Gastroesophageal sphincter (tissue), 4 donors: ENCODE data around the gene THOC5. TPM values are rescaled to one million over a fixed set of nuclear protein-coding genes. Genes with fewer than 3 reads are reported as not detected.

ENCODE experiments used
- ATAC-seq: fragments of 150-250 bp; one replicate; pipeline ENCODE4 v1.9.1; 2016; ENCODE audit warnings: mild to moderate bottlenecking, moderate library complexity
- H3K27ac ChIP-seq, 4 donors: fragments of 200-600 bp; sonication (generic) in 3 of 4; 1 replicate in 3 of 4; 2 replicates in 1 of 4; pipeline ENCODE4 v1.5.1; 2016 to 2019
- H3K27me3 ChIP-seq: fragments of 200-600 bp; sonication (generic); one replicate; pipeline ENCODE4 v1.5.1; 2019
- H3K36me3 ChIP-seq, 2 donors: fragments of 200-600 bp; sonication (generic); one replicate each; pipeline ENCODE4 v1.5.1; 2019; ENCODE audit warnings: control low read depth in 1 of 2
- H3K4me1 ChIP-seq, 3 donors: fragments of 200-600 bp; sonication (generic); 1 replicate in 2 of 3; 2 replicates in 1 of 3; pipeline ENCODE4 v1.5.1; 2016 to 2019; ENCODE audit warnings: control low read depth in 2 of 3
- H3K4me3 ChIP-seq, 2 donors: fragments of 200-600 bp; sonication (generic); one replicate each; pipeline ENCODE4 v1.5.1; 2019; ENCODE audit warnings: mild to moderate bottlenecking in 1 of 2, moderate library complexity in 1 of 2
- H3K9me3 ChIP-seq, 3 donors: fragments of 200-600 bp; sonication (generic); one replicate each; pipeline ENCODE4 v1.5.1; 2017 to 2019; ENCODE audit warnings: control low read depth in 2 of 3
- EP300 ChIP-seq: sonication (generic); formaldehyde crosslinking; IDR thresholded peaks from one replicate; pipeline ENCODE4 v1.6.1; 2017; ENCODE audit warnings: antibody characterized with exemption, mild to moderate bottlenecking
- POLR2A ChIP-seq, 2 donors: fragments of 450-650 bp; IDR thresholded peaks; one replicate each; pipeline ENCODE4 v1.6.1; 2017; ENCODE audit warnings: antibody characterized with exemption in 2 of 2, mild to moderate bottlenecking in 2 of 2, moderate library complexity in 1 of 2
- POLR2AphosphoS5 ChIP-seq: sonication (generic); formaldehyde crosslinking; IDR thresholded peaks from one replicate; pipeline ENCODE4 v1.6.1; 2017; ENCODE audit warnings: antibody characterized with exemption
- WGBS, 2 donors: methylation state at CpG; one replicate each; pipeline ENCODE4 v1.1.5; 2018; ENCODE audit warnings: low coverage in 1 of 2; 5-methylcytosine and 5-hydroxymethylcytosine counted together
- total RNA-seq, 4 donors: library from RNA; depleted of rRNA; stranded (reverse); fragments of >200 nt; gene quantifications; one replicate each; pipeline ENCODE4 v1.1.0, GENCODE V29; 2016
- TF ChIP-seq, protein P1 (sequence below), 4 experiments: fragments of 200-600 bp in 2 of 4; fragments of 450-650 bp in 2 of 4; sonication (generic) in 1 of 4; IDR thresholded peaks; one replicate each; pipeline ENCODE4 v1.5.1; 2017 to 2019; ENCODE audit warnings: antibody characterized with exemption in 4 of 4, mild to moderate bottlenecking in 2 of 4, moderate library complexity in 2 of 4

The THOC5 gene
- total RNA-seq, 4 donors from 2014 or later = 46.0 to 91.4 (median 58.2) TPM

DNA sequence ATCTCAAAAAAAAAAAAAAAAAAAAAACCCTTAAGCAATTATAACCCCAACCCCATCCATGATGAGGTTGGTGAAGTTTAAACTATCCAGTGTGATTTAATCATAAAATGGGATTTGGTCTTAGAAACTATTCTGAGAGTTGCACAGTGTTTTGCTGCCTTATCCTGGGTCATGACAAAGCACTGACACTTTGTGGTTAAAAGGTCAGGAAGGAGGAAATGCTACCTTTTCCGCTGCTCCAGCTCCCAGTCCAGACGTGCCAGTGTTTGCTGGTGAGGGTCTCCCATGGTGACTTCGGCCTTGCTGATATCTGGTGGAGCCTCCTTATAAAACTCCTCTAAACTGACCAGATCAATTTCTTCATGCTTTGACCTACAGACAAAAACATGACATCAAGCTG lies 14.5 kb downstream of the THOC5 start:
- TF ChIP-seq, protein P1, sequence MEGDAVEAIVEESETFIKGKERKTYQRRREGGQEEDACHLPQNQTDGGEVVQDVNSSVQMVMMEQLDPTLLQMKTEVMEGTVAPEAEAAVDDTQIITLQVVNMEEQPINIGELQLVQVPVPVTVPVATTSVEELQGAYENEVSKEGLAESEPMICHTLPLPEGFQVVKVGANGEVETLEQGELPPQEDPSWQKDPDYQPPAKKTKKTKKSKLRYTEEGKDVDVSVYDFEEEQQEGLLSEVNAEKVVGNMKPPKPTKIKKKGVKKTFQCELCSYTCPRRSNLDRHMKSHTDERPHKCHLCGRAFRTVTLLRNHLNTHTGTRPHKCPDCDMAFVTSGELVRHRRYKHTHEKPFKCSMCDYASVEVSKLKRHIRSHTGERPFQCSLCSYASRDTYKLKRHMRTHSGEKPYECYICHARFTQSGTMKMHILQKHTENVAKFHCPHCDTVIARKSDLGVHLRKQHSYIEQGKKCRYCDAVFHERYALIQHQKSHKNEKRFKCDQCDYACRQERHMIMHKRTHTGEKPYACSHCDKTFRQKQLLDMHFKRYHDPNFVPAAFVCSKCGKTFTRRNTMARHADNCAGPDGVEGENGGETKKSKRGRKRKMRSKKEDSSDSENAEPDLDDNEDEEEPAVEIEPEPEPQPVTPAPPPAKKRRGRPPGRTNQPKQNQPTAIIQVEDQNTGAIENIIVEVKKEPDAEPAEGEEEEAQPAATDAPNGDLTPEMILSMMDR (IDR thresholded peaks at IDR 0.05) = no peak
- TF ChIP-seq POLR2AphosphoS5 = no peak
- no peak for TF ChIP-seq EP300
- no peak for TF ChIP-seq POLR2A (IDR thresholded peaks at IDR 0.05)
- no peaks in the 10 kb centered on the region for H3K27me3 ChIP-seq
- no peaks in the 10 kb centered on the region for H3K9me3 ChIP-seq
- peaks cover 0 to 98% of the 10 kb centered on the region in 2 donors for H3K36me3 ChIP-seq
- no peaks in the 10 kb centered on the region for H3K4me1 ChIP-seq
- no peak for ATAC-seq
- WGBS, 2 donors = 73 to 87% methylated on average over 3 of the region's 3 CpGs
- H3K4me3 ChIP-seq = no peak overlapping the region
- no peak overlapping the region for H3K27ac ChIP-seq

DNA sequence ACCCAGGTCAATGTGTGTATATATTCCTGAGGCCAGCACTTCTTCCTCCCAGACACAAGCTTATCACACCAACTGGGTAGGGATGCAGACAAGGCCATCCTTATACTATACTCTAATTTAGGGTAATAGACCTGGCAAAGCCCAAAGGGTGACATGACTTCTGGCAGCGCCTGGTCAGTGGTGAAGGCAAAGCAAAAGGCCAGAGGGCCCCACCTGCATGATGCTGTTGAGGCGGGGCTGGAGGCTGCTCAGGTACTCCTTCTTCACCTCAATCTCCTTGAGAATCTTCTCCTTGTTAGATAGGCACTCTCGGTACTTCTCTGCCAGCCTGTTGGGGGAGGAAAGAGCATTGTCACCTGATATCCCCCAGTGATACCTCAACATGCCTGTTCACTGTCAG lies 17.1 kb downstream of the THOC5 start:
- H3K27ac ChIP-seq = no peak overlapping the region
- no peak for ATAC-seq
- no peaks in the 10 kb centered on the region for H3K27me3 ChIP-seq
- no peak overlapping the region for H3K4me3 ChIP-seq
- H3K4me1 ChIP-seq = no peaks in the 10 kb centered on the region
- peaks cover 0 to 100% of the 10 kb centered on the region in 2 donors for H3K36me3 ChIP-seq
- 100% methylated on average over 3 of the region's 3 CpGs; no CpG with 5 or more reads in 1 of the 2 donors for WGBS, 2 donors
- no peak for TF ChIP-seq POLR2A (IDR thresholded peaks at IDR 0.05)
- H3K9me3 ChIP-seq = no peaks in the 10 kb centered on the region

DNA sequence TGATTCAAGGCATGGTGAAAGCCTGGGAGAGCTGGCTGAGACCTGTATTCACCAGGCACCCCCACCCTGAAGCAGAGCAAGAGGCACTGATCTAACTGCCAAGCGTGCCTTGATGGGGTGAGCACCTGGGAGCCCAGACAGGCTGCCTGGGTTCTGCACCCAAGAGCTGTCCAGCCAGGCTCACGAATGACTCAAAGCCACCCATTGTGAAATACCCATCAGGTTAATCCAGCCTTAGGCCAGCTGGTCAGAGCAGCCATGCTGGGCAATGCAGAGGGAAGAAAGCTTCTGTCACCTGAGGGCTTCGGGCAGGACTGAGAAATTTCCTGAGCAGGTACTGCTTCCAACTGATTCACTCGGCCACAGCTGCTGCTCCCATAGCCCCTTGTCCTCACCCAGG lies 22.1 kb downstream of the THOC5 start:
- Histone ChIP-seq H3K27me3 (no peaks in the 10 kb centered on the region), H3K36me3 (peaks cover 0 to 100% of the 10 kb centered on the region in 2 donors), H3K4me1 (no peaks in the 10 kb centered on the region), H3K27ac (no peak overlapping the region), H3K9me3 (no peaks in the 10 kb centered on the region), H3K4me3 (no peak overlapping the region)
- TF ChIP-seq EP300 = no peak
- TF ChIP-seq POLR2AphosphoS5 = no peak
- TF ChIP-seq, protein P1 (IDR thresholded peaks at IDR 0.05) = no peak
- TF ChIP-seq POLR2A (IDR thresholded peaks at IDR 0.05) = no peak
- whole genome bisulfite sequencing, 2 donors = 92% methylated on average over 2 of the region's 4 CpGs; no CpG with 5 or more reads in 1 of the 2 donors
- ATAC-seq = no peak

DNA sequence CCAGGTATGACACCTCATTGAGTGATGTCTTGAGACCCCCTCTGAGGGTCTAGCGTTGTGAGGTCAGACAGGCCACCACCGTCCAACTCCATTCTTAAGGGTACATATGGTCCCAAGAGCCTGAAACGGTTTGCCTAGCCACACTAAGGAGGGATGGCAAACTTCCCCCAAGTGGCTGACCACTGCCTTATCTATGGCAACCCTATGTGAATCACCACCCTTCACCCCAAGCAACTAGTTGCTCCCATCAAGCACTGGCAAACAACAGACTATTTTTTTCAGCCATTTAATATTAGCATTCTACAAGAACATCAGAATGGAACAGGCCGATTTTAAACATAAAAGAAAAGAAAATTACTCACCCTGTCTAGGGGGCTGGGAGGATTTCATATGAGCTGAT lies 22.8 kb downstream of the THOC5 start:
- Histone ChIP-seq H3K4me1 (no peaks in the 10 kb centered on the region), H3K4me3 (no peak overlapping the region), H3K9me3 (no peaks in the 10 kb centered on the region), H3K27ac (no peak overlapping the region), H3K27me3 (no peaks in the 10 kb centered on the region), H3K36me3 (peaks cover 0 to 100% of the 10 kb centered on the region in 2 donors)
- TF ChIP-seq, protein P1 (IDR thresholded peaks at IDR 0.05) = no peak
- no peak for TF ChIP-seq EP300
- no peak for TF ChIP-seq POLR2A (IDR thresholded peaks at IDR 0.05)
- no peak for TF ChIP-seq POLR2AphosphoS5
- WGBS, 2 donors = 100% methylated on average over 2 of the region's 4 CpGs; no CpG with 5 or more reads in 1 of the 2 donors
- ATAC-seq = no peak

DNA sequence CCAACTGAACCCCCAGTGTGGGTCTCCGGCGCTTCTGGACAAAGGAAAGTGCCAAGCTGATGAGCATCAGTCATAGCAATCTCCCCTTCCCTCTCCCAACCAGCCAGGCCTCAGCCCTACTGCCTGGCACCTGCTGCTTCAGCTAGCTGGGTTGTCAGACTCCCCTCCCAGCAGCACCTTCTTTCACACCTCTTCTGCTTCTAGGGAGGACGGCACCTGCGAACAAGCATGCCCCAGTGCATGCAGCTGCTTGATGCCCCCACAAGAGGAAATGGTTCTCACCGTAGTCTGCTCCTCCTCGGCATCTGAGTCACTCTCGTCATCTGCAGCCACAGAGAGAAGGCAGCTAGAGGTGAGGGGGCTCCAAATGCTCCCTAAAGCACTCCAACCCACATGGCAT lies 25.4 kb downstream of the THOC5 start:
- H3K4me1 ChIP-seq = no peaks in the 10 kb centered on the region
- no peak overlapping the region for H3K27ac ChIP-seq
- no peaks in the 10 kb centered on the region for H3K27me3 ChIP-seq
- H3K9me3 ChIP-seq = no peaks in the 10 kb centered on the region
- no peak for ATAC-seq
- H3K4me3 ChIP-seq = no peak overlapping the region
- peaks cover 0 to 100% of the 10 kb centered on the region in 2 donors for H3K36me3 ChIP-seq
- TF ChIP-seq, protein P1 (IDR thresholded peaks at IDR 0.05) = no peak
- 50 to 93% methylated on average over 2 to 5 of the region's 7 CpGs for WGBS, 2 donors
